ENCODE data around the gene TNFRSF4.

The TNFRSF4 gene

GRCh38 chr1:1245178-1245816, 31.3 kb upstream of the TNFRSF4 start:
- DNase-seq (ENCODE audit: low spot score) = no peak

DNA sequence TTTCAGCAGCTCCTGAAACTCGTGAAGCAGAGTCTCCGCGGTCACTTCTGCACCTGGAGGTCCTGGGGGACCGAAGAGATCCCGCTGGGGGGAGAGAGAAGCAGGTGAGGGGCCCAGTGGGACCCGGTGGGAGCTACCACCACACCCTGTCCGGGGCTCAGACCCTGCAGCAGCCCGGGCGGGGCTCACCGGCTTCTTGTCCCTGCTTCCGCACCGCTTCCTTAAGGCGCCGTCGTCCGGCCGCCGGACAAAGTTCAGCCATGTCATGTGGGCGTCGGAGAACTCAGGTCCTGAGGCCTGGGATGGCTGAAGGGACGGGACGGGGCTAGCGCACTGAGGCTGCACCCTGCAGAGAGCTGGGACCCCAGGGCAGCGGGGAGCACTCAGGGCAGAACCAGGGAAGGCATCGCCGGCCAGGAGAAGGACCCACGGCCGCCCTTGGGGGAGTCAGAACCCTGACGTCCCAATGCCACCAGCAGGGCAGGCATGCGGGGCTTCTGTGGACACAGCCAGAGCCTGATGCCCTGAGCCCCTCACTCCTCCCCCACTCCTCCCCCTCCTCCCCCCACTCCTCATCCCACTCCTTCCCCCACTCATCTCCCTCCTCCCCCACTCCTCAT, 30.3 kb upstream of the TNFRSF4 start:
- no peak for DNase-seq (ENCODE audit: low spot score)

DNA sequence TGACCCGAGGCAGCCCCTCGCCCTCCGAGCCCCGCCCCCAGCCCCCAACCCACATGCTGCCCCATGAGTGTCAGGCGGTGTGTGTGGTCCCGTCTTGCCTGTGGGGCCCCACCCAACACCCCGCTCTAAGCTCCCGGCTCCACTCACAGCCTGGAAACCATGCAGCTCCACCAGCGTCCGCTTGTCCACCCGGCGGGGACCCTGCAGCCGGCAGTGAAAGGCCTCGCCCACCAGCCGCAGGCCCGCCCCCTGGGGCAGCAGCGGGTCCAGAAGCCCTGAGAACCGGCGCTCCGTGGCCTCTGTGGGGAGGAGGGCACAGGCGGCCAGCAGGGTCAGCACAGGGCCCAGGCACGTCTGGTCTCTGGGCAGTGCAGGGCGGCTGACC, 29.8 kb upstream of the TNFRSF4 start:
- no peak for DNase-seq (ENCODE audit: low spot score)

- no peak for DNase-seq (ENCODE audit: low spot score)
Measured at GRCh38 chr1:1243266-1243660, 29.3 kb upstream of the TNFRSF4 start.

DNA sequence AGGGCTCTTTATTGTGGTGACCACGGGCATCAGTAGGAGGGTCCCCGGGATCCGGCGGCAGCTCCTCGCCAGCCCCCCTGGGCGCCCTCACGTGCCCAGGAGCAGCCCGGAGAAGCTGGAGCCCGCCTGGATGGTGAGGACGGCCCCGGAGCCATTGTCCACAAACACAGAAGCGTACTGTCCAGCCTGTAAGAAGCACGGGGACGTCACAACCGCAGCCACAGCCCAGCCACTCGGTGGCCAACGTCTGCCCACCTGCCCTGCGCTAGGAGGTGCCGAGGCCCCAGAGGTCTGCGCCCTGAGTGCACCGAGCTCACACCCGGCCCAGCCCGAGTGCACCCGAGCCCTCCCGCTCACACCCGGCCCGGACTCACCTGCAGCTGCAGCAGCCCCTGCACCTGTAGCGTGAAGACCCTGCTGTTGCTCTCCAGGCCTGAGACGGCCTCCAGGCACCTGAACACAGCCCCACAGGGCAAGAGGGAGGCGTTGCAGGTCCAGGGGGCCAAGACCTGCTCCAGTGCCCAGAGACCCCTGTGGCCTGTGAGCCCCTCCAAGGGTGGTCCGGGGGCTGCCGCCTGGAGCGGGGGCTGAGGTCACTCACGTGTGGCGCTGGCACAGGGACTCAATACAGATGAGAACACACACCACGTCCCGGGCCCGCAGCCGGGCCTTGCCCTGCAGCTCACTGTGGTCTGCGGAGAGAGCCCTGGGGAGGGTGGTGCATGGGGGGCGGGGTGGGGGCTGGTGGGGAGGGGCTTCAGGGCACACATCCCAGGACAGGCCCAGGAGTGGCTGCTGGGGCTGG, 28.7 kb upstream of the TNFRSF4 start:
- DNase-seq (ENCODE audit: low spot score) = no peak

DNA sequence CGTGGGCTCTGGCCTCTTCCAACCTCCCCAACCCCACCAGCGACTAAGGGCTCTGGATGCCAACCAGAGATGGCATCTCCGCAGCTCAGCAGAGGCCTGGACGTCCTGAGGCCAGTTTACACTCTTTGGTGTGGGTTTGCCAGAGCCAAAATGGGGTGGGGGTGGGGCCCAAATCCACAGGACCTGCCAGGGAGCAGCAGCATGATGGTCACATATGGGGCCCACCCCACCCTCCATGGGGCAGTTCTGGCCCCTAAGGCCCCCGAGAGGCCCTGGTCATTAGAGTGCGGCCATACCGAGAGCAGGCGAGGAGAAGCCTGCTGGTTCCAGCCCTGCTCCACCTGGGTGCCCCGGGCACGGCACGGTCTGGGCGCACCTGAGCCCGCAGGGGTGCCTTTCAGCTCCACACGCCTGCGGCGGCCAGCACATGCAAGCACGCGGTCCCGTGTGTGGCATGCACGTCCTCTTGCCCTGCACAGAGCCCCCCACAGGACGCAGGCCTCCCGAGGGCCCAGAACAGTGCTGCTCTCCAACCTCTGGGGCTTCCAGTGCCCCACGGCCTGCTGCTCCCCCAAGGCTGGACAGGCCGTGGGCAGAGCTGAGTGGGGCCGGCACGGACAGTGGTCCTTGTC, 27.8 kb upstream of the TNFRSF4 start:
- no peak for DNase-seq (ENCODE audit: low spot score)

DNA sequence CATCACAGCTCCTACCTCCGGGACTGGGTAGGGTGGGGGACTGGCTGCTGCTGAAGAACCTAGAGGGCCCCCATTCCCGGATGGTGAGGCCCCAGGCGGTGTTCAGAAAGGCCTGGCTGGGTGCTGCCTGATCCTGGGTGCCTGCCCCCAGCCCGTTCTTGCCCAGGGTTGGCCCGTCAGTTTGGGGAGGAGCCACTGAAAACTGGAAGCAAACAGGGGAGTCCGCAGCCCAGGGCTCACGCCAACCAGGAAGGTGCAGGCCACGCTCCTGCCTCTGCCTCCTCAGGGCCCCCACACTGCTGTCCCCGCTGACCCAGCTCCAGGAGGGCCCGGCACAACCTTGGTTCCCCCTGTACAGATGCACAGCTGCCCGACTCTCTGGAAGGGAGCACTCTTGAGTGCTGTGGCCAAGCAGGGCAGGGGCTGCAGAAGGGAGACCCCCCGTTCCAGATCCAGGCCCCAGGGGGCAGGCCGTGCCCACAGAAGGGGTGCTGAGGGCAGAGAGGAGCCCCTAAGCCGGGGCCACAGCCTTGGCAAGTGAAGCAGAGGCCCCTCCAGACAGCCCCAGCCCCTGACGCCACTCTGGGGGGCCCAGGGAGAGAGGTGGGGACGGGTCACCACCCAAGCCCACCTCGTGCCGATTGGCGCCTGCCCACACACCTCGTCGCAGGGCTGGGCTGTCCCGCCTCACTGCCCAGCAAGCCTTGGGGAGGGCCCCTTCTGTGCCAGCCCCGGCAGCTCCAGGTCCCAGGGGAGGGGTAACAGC, 27.1 kb upstream of the TNFRSF4 start:
- DNase-seq (ENCODE audit: low spot score) = no peak

DNA sequence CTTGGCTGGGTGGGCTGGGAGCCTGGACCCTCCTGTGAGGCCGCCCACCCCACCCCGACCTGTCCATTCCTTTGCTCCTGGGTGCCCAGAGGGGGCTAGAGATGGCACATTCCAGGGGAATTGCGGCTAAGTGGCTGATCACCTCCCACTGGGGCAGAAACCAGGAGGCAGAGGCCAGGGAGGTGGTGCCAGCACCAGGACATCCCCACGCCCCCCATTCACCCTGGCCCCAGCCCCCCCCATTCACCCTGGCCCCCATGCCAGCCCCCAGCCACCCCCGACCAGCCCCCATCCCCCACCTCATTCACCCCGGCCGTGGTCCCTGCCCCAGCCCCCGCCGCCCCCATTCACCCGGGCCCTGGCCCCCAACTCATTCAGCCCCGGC, 26.4 kb upstream of the TNFRSF4 start:
- no peak for DNase-seq (ENCODE audit: low spot score)

DNA sequence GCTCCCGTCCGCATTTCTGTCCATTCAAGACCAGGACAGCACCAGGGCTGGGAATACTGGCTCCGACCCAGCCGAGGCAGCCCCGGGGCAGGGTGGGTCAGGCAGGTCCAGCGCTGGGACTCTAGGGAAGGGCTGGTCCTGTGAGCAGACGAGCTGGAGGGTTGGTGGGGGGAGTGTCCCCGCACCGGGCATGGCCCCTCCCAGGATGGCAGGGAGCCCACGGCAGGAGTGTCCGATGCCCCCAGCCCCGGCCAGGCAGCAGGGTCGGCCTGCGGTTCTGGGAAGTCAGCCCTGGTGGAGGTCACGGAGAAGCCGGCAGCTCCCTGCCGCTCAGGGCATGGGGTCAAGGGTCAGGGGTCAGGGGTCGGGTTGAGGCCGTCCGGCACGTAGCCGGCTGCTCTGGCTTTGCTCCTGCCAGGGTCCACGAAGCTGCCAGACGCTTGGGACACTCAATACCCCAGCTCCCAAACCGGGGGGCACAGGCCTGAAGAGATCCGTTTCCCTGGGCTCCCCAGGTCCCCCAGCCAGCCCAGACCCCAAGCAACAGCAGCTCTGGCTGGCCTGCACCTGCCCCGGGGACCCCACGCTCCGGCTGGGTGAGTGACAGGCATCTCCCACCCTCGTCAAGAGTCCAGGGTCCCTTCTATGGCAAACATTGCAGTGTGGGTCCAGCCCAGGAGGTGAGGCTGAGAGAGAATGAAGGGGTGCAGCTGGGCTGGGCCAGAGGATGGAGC, 25.8 kb upstream of the TNFRSF4 start:
- no peak for DNase-seq (ENCODE audit: low spot score)

- no peak for DNase-seq (ENCODE audit: low spot score)
Measured at GRCh38 chr1:1239227-1239613, 25.3 kb upstream of the TNFRSF4 start.

DNA sequence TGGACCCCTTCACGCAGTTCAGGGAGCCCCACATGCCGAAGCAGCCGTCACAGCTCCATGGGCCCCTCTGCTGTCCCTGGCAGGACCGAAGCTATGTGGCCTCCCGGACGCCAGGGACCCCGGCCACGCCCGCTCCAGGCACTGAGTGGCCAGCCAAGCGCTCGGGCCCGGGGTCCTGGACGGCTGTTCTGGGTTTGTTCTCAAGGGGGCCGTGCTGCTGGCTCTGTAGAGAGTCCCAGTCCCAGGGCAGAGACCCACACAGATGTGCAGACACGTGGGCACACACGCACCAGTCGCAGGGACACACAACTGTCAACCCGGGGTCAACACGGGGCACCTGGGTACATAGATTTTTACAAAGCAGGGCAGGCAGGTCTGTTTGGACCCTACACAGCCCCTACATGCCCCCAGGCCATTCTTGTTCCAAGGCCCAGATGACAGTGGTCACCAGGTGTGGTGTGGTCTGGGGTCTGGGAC, 24.8 kb upstream of the TNFRSF4 start:
- no peak for DNase-seq (ENCODE audit: low spot score)

- no peak for DNase-seq (ENCODE audit: low spot score)
Measured at GRCh38 chr1:1237874-1238701, 24.1 kb upstream of the TNFRSF4 start.

DNA sequence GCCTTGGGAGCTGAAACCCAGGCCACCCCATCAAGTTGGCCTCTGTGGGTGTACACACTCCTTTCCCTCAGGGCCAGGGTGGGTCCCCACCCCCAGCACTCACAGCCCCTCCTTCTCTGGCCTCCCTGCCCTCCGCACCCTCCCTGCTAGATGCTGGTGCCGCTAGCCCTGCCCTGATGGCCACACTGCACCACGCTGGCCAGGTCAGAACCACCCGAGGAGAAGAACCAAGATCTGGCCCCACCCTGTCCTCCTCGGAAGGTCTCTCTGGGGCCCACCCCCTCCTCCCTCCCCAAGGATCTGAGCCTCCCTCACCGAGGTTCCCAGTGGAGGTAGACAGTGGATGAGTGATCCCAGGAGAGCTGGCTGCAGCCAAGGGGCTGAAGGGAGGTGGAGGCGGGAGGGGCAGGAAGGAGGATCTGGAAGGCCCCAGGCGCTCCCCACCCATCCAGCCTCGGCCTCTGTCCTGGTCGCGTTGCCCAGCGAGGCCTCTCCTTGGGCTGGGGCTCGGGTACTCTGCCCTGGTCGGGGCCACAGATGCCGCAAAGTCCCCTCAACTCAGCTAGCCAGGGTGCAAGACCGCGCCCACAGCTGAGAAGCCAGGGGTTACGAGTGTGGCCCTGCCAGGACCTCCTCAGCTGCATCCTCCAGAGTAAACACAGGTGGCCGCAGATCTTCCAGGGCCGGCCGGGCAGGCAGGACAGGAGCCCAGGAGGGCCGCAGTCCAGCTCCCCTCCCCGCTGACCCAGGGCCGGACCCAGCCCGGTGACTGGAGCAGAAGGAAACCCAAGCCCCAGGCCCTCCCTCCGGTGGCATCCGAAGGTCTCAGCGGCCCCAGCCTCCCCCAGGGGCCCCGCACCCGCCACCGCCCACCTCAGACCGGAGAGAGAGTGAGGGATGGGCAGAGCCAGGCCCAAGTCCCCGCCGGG, 23.3 kb upstream of the TNFRSF4 start:
- no peak for DNase-seq (ENCODE audit: low spot score)

- DNase-seq (ENCODE audit: low spot score) = no peak
Measured at GRCh38 chr1:1236176-1236763, 22.3 kb upstream of the TNFRSF4 start.

- no peak for DNase-seq (ENCODE audit: low spot score)
Measured at GRCh38 chr1:1235016-1235744, 21.2 kb upstream of the TNFRSF4 start.

GRCh38 chr1:1234180-1234808, 20.3 kb upstream of the TNFRSF4 start:
- no peak for DNase-seq (ENCODE audit: low spot score)

DNA sequence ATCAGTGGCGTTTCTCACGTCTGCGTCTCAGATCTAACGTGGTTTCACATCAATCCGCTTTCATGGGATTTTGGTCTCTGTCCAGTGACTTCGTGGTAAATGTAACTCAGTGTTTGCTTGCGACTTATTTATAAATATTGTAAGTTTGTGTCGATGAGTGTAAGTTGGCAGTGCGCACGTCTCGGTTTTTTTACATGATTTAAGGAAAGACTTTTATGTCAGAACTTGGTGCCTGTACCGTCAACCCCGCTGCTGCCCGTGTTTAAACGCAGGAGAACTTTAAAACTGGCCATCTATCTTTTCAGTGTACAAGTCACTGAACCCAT, 19.6 kb upstream of the TNFRSF4 start:
- DNase-seq (ENCODE audit: low spot score) = no peak

Data from germinal center (tissue), 1 donor.